H9 (cell line): ENCODE data around the gene SIM1. TPM values are rescaled to one million over a fixed set of nuclear protein-coding genes. Genes with fewer than 3 reads are reported as not detected.

Source experiments
- DNase-seq: peaks from one replicate; pipeline ENCODE4 v3.0.0-alpha.2; 2017
- H2AFZ ChIP-seq: one replicate; pipeline ENCODE4 v1.6.1; 2013; ENCODE audit warnings: mild to moderate bottlenecking, low read length, control low read depth, moderate library complexity
- H2AK5ac ChIP-seq: 2 replicates; pipeline ENCODE4 v1.6.1; 2013; ENCODE audit warnings: low read length, control low read depth, mixed read lengths; ENCODE audit not compliant: insufficient read length
- H2BK120ac ChIP-seq: one replicate; pipeline ENCODE4 v1.6.1; 2013; ENCODE audit warnings: low read depth, mild to moderate bottlenecking, low read length, control low read depth, inconsistent platforms; ENCODE audit not compliant: poor library complexity, severe bottlenecking
- H2BK12ac ChIP-seq: 2 replicates; pipeline ENCODE4 v1.6.1; 2013; ENCODE audit warnings: low read length, control low read depth, mixed read lengths, low read depth; ENCODE audit not compliant: insufficient read length
- H2BK15ac ChIP-seq: 2 replicates; pipeline ENCODE4 v1.6.1; 2013; ENCODE audit warnings: low read depth, low read length, control low read depth
- H2BK20ac ChIP-seq: one replicate; pipeline ENCODE4 v1.6.1; 2013; ENCODE audit warnings: low read depth, mild to moderate bottlenecking, low read length, control low read depth, inconsistent platforms; ENCODE audit not compliant: poor library complexity, severe bottlenecking
- H2BK5ac ChIP-seq: 2 replicates; pipeline ENCODE4 v1.6.1; 2013; ENCODE audit warnings: low read length, control low read depth, mixed read lengths; ENCODE audit not compliant: insufficient read length
- H3K14ac ChIP-seq: 2 replicates; pipeline ENCODE4 v1.6.1; 2013; ENCODE audit warnings: low read length, control low read depth; ENCODE audit not compliant: insufficient read depth
- H3K18ac ChIP-seq: 2 replicates; pipeline ENCODE4 v1.6.1; 2013; ENCODE audit warnings: low read depth, mild to moderate bottlenecking, mixed read lengths, low read length, control low read depth; ENCODE audit not compliant: insufficient read length
- H3K23ac ChIP-seq: 2 replicates; pipeline ENCODE4 v1.6.1; 2013; ENCODE audit warnings: low read length, control low read depth, mixed read lengths, low read depth; ENCODE audit not compliant: insufficient read length
- H3K23me2 ChIP-seq: 2 replicates; pipeline ENCODE4 v1.6.1; 2013; ENCODE audit warnings: low read depth, mild to moderate bottlenecking, mixed read lengths, low read length, control low read depth; ENCODE audit not compliant: insufficient read length, poor library complexity, severe bottlenecking
- H3K27ac ChIP-seq: 2 replicates; pipeline ENCODE4 v1.5.1; 2013; ENCODE audit warnings: low read length, control low read depth, mixed read lengths, low read depth; ENCODE audit not compliant: insufficient read length
- H3K27me3 ChIP-seq: 2 replicates; pipeline ENCODE4 v1.6.1; 2013; ENCODE audit warnings: low read length, control low read depth, inconsistent platforms; ENCODE audit not compliant: insufficient read depth
- H3K4ac ChIP-seq: 2 replicates; pipeline ENCODE4 v1.6.1; 2013; ENCODE audit warnings: low read depth, mild to moderate bottlenecking, control low read depth, inconsistent platforms, low read length, moderate library complexity
- H3K4me1 ChIP-seq: 2 replicates; pipeline ENCODE4 v1.6.1; 2013; ENCODE audit warnings: low read length, control low read depth, inconsistent platforms; ENCODE audit not compliant: insufficient read depth
- H3K4me2 ChIP-seq: 2 replicates; pipeline ENCODE4 v1.6.1; 2013; ENCODE audit warnings: low read length, control low read depth, mixed read lengths; ENCODE audit not compliant: insufficient read length, insufficient read depth
- H3K56ac ChIP-seq: 2 replicates; pipeline ENCODE4 v1.6.1; 2013; ENCODE audit warnings: low read depth, mild to moderate bottlenecking, mixed read lengths, low read length, control low read depth; ENCODE audit not compliant: insufficient read length
- H3K79me1 ChIP-seq: 2 replicates; pipeline ENCODE4 v1.6.1; 2013; ENCODE audit warnings: low read depth, mild to moderate bottlenecking, moderate library complexity, low read length, control low read depth, inconsistent platforms; ENCODE audit not compliant: insufficient read depth, poor library complexity, severe bottlenecking
- H3K79me2 ChIP-seq: 2 replicates; pipeline ENCODE4 v1.6.1; 2013; ENCODE audit warnings: low read length, control low read depth, inconsistent platforms; ENCODE audit not compliant: insufficient read depth
- H3K9ac ChIP-seq: 2 replicates; pipeline ENCODE4 v1.6.1; 2013; ENCODE audit warnings: low read length, control low read depth, mixed read lengths; ENCODE audit not compliant: insufficient read length; ENCODE audit errors: extremely low read depth
- H3K9me3 ChIP-seq: one replicate; pipeline ENCODE4 v1.6.1; 2013; ENCODE audit warnings: low read depth, low read length, inconsistent platforms; ENCODE audit not compliant: control insufficient read depth
- H3T11ph ChIP-seq: one replicate; pipeline ENCODE4 v1.6.1; 2013; ENCODE audit warnings: mild to moderate bottlenecking, low read length, control low read depth, inconsistent platforms
- H4K20me1 ChIP-seq: one replicate; pipeline ENCODE4 v1.6.1; 2013; ENCODE audit not compliant: control insufficient read depth, insufficient read length, insufficient read depth
- H4K5ac ChIP-seq: 2 replicates; pipeline ENCODE4 v1.6.1; 2013; ENCODE audit warnings: low read depth, mild to moderate bottlenecking, mixed read lengths, low read length, control low read depth; ENCODE audit not compliant: insufficient read length
- H4K8ac ChIP-seq: replicated peaks from 2 replicates; pipeline ENCODE4 v1.6.1; 2013; ENCODE audit warnings: low read length, control low read depth, mixed read lengths, low read depth; ENCODE audit not compliant: insufficient read length
- H4K91ac ChIP-seq: 2 replicates; pipeline ENCODE4 v1.6.1; 2013; ENCODE audit warnings: low read depth, mild to moderate bottlenecking, moderate library complexity, mixed read lengths, low read length, control low read depth; ENCODE audit not compliant: insufficient read length
- H3K27ac Mint-ChIP-seq, 3 experiments: 2 replicates in 2 of 3; 3 replicates in 1 of 3; pipeline ENCODE4 v1.8.0; 2020 to 2021; ENCODE audit warnings: mixed read lengths in 3 of 3, mild to moderate bottlenecking in 1 of 3, moderate library complexity in 1 of 3
- H3K27me3 Mint-ChIP-seq: 2 replicates; pipeline ENCODE4 v1.8.0; 2021; ENCODE audit warnings: low read depth, mild to moderate bottlenecking, moderate library complexity, mixed read lengths
- H3K36me3 Mint-ChIP-seq, 3 experiments: 2 replicates in 2 of 3; 3 replicates in 1 of 3; pipeline ENCODE4 v1.8.0; 2020 to 2021; ENCODE audit warnings: low read depth in 3 of 3, mixed read lengths in 3 of 3; ENCODE audit not compliant: insufficient read depth in 1 of 3
- H3K4me1 Mint-ChIP-seq, 2 experiments: 2 replicates each; pipeline ENCODE4 v1.8.0; 2020; ENCODE audit warnings: mixed read lengths in 2 of 2
- H3K4me3 Mint-ChIP-seq, 2 experiments: 2 replicates in 1 of 2; 3 replicates in 1 of 2; pipeline ENCODE4 v1.8.0; 2020 to 2021; ENCODE audit warnings: mild to moderate bottlenecking in 2 of 2, mixed read lengths in 2 of 2, moderate library complexity in 1 of 2
- H3K9me3 Mint-ChIP-seq, 2 experiments: 2 replicates in 1 of 2; 3 replicates in 1 of 2; pipeline ENCODE4 v1.8.0; 2020; ENCODE audit warnings: mild to moderate bottlenecking in 2 of 2, mixed read lengths in 2 of 2, moderate library complexity in 1 of 2
- CTCF ChIP-seq: fragments of 200-600 bp; sonication (generic); conservative IDR thresholded peaks from 3 replicates; pipeline ENCODE4 v1.8.0; 2021; ENCODE audit warnings: antibody characterized with exemption, mild to moderate bottlenecking
- WGBS: extraction: QIAGEN DNeasy Blood & Tissue Kit; methylation state at CpG from one replicate; pipeline ENCODE4 v1.1.7; 2013; ENCODE audit warnings: missing lambda C conversion rate, low lambda C conversion rate, mixed read lengths; ENCODE audit not compliant: insufficient read length; ENCODE audit errors: extremely low coverage; 5-methylcytosine and 5-hydroxymethylcytosine counted together
- total RNA-seq: library from RNA; stranded (reverse); gene quantifications from 2 replicates; pipeline ENCODE4 v1.2.1, GENCODE V29; 2021

SIM1 gene
- total RNA-seq, 1 experiment from 2014 or later = not detected

- Histone ChIP-seq H2AK5ac (no peak overlapping the region), H4K8ac (no peak overlapping the region), H4K20me1 (no peaks in the 10 kb centered on the region), H2BK5ac (no peak overlapping the region), H3K79me1 (no peaks in the 10 kb centered on the region), H3K14ac (no peak overlapping the region), H3K27me3 (no peaks in the 10 kb centered on the region), H2BK120ac (no peak overlapping the region), H2AFZ (no peak overlapping the region), H3K4me2 (no peak overlapping the region), H3K4ac (no peak overlapping the region), H3K27ac (no peak overlapping the region), H4K5ac (no peak overlapping the region), H2BK20ac (no peak overlapping the region), H2BK12ac (no peak overlapping the region), H3K9me3 (no peaks in the 10 kb centered on the region), H3K56ac (no peak overlapping the region), H3K79me2 (no peaks in the 10 kb centered on the region), H2BK15ac (no peak overlapping the region), H3T11ph (no peak overlapping the region), H3K18ac (no peak overlapping the region), H3K9ac (no peak overlapping the region), H3K4me1 (no peaks in the 10 kb centered on the region), H3K23ac (no peak overlapping the region), H4K91ac (no peak overlapping the region), H3K23me2 (no peaks in the 10 kb centered on the region)
- Mint-ChIP-seq H3K4me3 (no peak overlapping the region), H3K9me3 (no peaks in the 10 kb centered on the region; a peak in 1 of 5 replicates), H3K27ac (no peak overlapping the region), H3K4me1 (peaks cover 3% of the 10 kb centered on the region in 2 experiments; a peak in 3 of 4 replicates), H3K27me3 (no peaks in the 10 kb centered on the region), H3K36me3 (no peaks in the 10 kb centered on the region)
- no peak for TF ChIP-seq CTCF
- no peak for DNase-seq
- WGBS = no CpG with 5 or more reads among the region's 4 CpGs
Measured at GRCh38 chr6:100343316-100344077, 121.2 kb downstream of the SIM1 start.
